ENCODE results near the gene PPFIBP2.
A peak's percentile ranks its signal among the peaks of the same experiment; 100 is the strongest.

PPFIBP2 gene

DNA sequence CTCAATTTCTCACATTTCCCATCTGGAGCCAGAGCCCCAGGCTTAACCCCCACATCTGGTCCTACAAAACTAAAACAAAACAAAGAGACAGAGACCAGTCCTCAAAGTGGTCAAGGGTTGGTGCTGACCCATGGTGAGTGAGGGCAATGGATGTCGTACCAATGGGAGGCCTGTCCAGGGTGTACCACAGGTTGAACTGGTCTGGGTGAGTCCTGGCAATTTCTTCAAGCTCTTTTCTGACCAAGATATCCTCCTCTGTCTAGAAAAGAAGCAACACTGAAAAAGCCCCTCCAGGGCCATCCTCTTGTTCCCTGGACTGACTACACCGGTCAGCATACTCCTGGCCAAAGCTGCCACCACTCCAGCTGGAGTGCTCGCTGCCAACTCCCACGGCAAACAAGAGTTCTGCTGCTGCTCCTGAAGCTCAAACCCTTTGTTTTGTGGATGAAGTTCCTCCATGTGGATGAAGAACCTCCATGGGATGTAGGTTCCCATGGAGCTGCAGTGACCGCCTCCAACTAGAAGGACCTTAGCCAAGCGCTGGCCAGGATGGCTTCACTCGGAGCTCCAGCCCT lies 152.6 kb downstream of the PPFIBP2 start:
- DNase-seq (ENCODE audit: low spot score) = no peak

DNA sequence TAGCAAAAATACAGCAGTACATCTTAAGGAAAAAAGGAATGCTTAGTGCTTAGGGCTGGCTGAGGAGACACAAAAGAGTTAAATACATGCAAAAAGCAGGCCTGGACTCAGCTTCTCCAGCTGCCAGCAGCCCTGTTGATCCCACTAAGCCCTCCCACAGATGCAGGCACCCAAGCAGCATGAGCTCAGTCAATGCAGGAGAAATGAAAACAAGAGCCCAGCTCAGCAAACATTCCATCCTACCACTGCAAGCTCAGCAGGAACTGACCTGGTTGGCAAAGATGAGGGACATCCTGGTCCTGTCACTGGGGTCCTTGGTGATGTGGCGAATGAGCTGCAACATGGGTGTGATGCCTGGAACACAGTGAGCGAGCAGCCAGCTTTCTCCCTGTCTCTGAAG lies 153.7 kb downstream of the PPFIBP2 start:
- no peak for DNase-seq (ENCODE audit: low spot score)

DNA sequence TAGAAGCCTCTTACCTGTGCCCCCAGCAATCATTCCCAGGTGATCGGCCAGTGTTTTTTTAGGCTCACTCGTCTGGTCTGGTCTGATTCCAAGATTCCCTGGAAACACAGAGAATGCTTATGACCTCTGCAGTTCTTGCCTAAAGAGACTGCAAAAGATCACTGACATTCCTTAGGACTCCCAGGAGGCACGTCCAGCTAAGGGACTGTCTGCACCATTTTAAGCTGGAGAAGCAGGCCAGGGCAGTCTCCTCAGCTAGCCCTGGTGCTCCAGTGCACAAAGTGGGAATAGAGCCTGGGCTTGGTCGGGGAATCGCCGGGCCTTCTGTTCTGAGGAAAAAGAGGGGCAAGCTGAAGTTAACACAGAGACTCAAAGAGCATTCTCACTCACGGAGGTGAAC lies 154.7 kb downstream of the PPFIBP2 start:
- no peak for DNase-seq (ENCODE audit: low spot score)

- peak; percentile 91 for DNase-seq (ENCODE audit: low spot score)
These were observed 155.1 kb downstream of the PPFIBP2 start for GRCh38 chr11:7668911-7669310.

DNA sequence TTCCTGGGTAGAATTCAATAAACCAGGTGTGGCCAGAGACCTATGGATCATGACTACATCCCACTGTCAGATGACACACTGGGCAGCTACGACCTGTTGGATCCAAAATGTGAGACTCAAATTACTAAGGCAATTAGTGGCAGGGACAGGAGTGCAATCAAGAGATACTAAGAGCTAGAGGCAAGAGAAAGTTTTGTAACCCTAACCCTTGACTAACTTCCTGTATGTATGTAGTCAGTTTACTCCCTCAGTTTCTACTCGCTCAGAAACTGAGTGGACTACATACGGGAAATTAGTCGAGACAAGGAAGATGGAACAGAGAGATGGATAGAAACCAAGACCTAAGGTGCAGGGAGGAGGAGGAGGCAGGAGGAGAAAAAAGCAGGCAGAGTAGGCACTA lies 156.8 kb downstream of the PPFIBP2 start:
- no peak for DNase-seq (ENCODE audit: low spot score)

DNA sequence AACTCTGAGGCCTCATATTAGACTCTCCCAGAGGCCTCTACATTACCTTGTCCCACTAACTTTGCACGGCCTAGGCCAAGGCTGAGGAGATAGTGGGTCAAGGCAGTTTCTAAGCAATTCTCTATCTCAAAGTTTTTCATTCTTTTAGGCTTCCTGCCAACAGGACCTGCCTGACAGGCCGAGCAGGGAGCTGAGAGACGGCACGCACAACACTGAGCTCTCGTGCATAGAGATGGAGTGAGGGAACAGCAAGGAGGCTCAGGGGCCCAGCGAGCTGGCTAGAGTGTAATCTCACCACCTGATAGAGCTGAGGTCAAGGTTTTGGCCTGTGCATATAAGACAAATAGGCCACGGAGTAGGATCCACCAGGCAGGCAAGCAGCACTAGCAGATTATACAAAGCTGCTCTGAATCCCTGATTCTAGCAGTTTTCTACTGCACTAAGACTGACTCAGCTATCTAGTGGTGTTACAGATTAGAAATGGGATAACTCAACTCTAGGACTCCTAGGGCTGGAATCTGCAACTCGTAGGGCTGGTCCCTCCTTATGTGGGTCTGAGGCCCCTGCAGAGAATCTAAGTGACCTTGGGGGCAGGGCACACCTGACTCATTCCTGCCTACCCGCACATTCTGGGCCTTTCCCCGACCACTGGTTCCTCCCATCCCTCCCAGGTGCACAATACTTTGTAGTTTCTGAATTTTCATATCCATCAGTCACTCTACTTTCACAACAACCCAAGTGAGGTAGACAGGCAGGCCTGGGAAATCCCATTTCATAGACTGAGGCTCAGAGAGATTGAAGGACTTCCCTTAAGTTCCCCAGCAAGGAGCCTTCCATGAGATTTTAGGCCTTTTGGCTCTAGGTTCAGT lies 157.8 kb downstream of the PPFIBP2 start:
- DNase-seq (ENCODE audit: low spot score) = no peak

DNA sequence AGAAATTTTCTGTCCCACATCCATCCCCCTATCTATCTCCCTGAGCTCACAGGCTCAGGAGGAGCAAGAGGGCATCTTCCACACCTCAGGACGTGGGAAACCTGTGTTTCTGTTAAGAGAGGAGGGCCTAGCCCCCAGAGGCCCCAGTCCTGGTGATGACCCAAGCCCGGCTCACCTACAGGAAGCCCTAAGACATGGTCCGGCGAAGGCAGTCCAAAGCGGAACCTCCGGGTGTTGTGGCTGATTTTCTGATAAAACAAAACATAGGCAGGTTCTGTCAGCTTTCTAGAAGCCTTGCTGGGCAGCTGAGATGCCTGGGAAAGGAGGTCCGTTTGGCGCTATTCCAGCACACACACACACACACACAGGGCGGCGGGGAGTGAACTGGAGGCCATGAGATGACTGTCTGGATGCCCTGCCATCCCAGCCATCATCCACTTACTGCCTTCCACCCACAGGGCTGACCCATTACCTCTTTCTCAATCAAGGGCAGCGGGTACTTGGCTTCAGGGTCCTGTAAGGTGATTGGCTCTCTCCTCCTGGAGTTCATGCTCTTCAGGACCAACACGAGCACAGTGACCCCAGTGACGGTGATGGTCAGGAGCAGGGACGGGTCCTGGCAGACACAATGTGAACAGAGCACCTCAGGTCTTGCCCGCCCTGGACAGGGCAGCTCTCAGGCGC lies 158.6 kb downstream of the PPFIBP2 start:
- no peak for DNase-seq (ENCODE audit: low spot score)

GRCh38 chr11:7672960-7673723 lies 159.3 kb downstream of the PPFIBP2 start, which contains the start of gene CYB5R2:
TSS of gene CYB5R2 (minus strand) at chr11:7673500. CDS start at chr11:7672825, 675 bp downstream.
- DNase-seq (ENCODE audit: low spot score) = no peak

- no peak for DNase-seq (ENCODE audit: low spot score)
These were observed 160.1 kb downstream of the PPFIBP2 start for GRCh38 chr11:7673724-7674434.

GRCh38 chr11:7675631-7676030 lies 161.8 kb downstream of the PPFIBP2 start:
- no peak for DNase-seq (ENCODE audit: low spot score)

- DNase-seq (ENCODE audit: low spot score) = no peak
These were observed 163.3 kb downstream of the PPFIBP2 start for GRCh38 chr11:7677071-7677470.

GRCh38 chr11:7677796-7678201 lies 164.0 kb downstream of the PPFIBP2 start:
- DNase-seq (ENCODE audit: low spot score) = no peak

GRCh38 chr11:7683571-7683970 lies 169.8 kb downstream of the PPFIBP2 start:
- no peak for DNase-seq (ENCODE audit: low spot score)

GRCh38 chr11:7686761-7687160 lies 173.0 kb downstream of the PPFIBP2 start:
- no peak for DNase-seq (ENCODE audit: low spot score)

- no peak for DNase-seq (ENCODE audit: low spot score)
These were observed 173.6 kb downstream of the PPFIBP2 start for GRCh38 chr11:7687386-7687785.

- DNase-seq (ENCODE audit: low spot score) = no peak
These were observed 174.5 kb downstream of the PPFIBP2 start for GRCh38 chr11:7688238-7688826.

DNA sequence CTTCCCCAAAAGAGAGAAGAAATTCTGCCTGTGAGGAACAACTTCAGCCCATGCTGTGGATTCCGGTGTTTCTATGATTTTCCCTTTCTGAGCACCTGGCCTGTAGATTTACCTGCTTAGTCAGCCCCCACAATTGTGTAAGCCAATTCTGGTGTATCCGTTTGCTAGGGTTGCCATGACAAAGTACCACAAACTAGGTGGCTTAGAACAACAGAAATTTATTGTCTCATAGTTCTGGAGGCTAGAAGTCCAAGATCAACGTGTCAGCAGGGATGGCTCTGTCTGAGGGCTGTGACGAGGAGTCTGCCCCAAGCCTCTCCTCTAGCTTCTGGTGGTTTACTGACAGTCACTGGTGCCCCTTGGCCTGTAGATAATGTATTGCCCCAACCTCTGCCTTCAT lies 175.4 kb downstream of the PPFIBP2 start:
- DNase-seq (ENCODE audit: low spot score) = no peak

DNA sequence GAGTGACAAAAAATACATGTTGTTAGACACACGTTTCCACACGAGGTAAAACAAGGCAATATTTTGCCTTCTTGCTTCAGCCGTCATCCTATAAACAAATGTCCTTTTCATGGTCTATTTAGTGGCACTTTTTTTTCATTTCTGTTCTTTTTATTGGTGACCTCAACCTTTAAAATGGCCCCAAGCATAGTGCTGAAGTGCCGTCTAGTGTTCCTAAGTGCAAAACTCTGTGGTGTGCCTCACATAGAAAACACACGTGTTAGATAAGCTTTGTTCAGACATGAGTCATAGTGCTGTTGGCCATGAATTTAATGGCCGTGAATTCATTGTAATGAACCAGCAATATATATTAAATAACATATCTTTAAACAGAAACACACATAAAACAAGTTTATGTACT lies 176.8 kb downstream of the PPFIBP2 start:
- peak; percentile 31 for DNase-seq (ENCODE audit: low spot score)

DNA sequence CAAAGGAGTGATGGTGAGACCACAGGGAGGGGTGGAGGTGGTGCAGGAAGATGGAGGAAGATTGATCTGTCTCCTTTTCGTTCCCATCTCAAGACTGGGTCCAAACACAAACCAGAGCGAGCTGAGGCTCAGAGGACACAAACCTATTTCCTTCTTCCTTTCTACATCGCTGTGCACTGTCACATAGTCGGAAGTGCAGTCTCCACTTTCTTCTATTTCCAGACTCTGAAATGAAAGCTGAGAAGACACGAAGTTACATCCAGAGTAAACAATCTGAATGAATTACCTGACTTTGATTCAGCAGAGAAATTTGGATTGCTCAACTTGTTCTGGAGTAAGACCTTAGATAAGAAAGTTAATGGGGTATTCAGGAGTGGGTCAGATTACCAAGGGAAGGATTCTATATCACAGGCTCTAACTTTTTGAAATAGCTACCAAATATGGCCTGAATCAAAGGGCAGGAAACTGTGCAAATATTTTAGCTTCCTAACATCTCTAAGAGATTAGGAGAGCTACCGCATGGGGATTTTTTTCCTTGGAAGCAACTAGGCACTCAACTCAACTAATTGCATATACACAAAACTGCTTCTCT lies 178.1 kb downstream of the PPFIBP2 start:
- no peak for DNase-seq (ENCODE audit: low spot score)

DNA sequence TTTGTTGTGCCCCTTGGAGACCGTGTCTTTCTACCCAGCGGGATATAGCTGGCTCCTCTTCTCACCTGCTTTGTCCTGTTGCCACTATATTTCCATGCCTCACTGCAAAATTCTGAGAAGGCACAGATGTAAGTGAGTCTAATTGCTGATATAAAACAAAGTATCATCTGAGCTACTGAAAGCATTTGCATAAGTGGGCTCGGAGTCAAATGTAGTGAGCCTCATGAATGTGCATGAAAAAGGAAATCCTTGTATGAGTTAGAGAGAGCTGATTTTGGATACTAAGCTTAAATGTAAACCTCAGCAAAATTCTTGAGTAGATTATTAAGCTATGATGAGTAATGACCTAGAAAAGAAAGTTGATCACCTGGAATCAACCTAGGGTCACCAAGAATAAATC lies 178.6 kb downstream of the PPFIBP2 start:
- DNase-seq (ENCODE audit: low spot score) = no peak

- no peak for DNase-seq (ENCODE audit: low spot score)
These were observed 180.4 kb downstream of the PPFIBP2 start for GRCh38 chr11:7694235-7694634.
